ENCODE measurements around the gene MCL1.
"Not testable (repeated sequence)": the region's sequence is repeated elsewhere in the genome, so short reads cannot be mapped to it uniquely, and the experiment has no call there.

The MCL1 gene

GRCh38 chr1:150579110-150579944, at the start of gene MCL1:
Gene MCL1, minus strand, starts transcription at chr1:150579610. Its CDS starts 80 bp downstream, at chr1:150579530.
- Histone ChIP-seq H3K4me3 (ENCODE audit: low read depth, low read length) (peak within 1 kb of the TSS; percentile 89), H3K36me3 (ENCODE audit: control insufficient read depth, insufficient read depth, low read length) (peaks cover 46% of the 10 kb centered on the region), H3K9ac (ENCODE audit: low read depth, low read length) (peak within 1 kb of the TSS; percentile 98), H3K27me3 (ENCODE audit: control insufficient read depth, insufficient read depth, low read length) (no peaks in the 10 kb centered on the region), H3K4me1 (ENCODE audit: control insufficient read depth, insufficient read depth, low read length) (peaks cover 30% of the 10 kb centered on the region), H3K27ac (ENCODE audit: low read depth, low read length) (peak within 1 kb of the TSS; percentile 100), H3K9me3 (ENCODE audit: control insufficient read depth, insufficient read depth, low read length) (no peaks in the 10 kb centered on the region)

GRCh38 chr1:150628766-150629114, 49.3 kb upstream of the MCL1 start:
- H3K4me1 ChIP-seq (ENCODE audit: control insufficient read depth, insufficient read depth, low read length) = peaks cover 24% of the 10 kb centered on the region
- peak overlapping the region; percentile 75 for H3K9ac ChIP-seq (ENCODE audit: low read depth, low read length)
- no peaks in the 10 kb centered on the region for H3K27me3 ChIP-seq (ENCODE audit: control insufficient read depth, insufficient read depth, low read length)
- peak overlapping the region; percentile 95 for H3K27ac ChIP-seq (ENCODE audit: low read depth, low read length)
- H3K4me3 ChIP-seq (ENCODE audit: low read depth, low read length) = peak overlapping the region; percentile 92
- H3K9me3 ChIP-seq (ENCODE audit: control insufficient read depth, insufficient read depth, low read length) = no peaks in the 10 kb centered on the region
- peaks cover 43% of the 10 kb centered on the region for H3K36me3 ChIP-seq (ENCODE audit: control insufficient read depth, insufficient read depth, low read length)

DNA sequence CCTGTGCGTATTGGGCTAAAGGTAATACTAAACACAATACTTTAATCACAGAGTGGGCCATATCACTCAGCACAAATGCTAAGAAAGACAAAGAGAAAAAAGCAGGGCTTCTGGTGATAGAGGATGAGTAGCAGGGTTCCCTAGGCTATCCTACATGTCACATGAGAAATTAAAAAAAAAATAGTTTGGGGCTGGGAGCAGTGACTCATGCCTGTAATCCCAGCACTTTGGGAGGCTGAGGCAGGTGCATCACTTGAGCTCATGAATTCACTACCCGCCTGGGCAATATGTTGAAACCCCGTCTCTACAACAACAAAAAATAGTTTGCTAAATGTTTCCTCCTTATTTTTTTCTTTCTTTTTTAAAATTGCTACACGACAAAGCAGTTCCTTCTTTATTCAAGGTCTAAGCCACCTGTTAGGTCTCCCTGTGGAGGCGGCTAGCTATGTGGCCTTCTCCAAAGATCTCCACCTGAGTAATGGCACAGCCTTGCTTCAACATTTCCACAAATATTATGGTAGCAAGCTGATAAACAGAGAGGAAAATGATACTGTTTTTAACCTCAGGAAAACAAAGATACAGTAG, 48.5 kb upstream of the MCL1 start:
- Histone ChIP-seq H3K36me3 (ENCODE audit: control insufficient read depth, insufficient read depth, low read length) (peaks cover 52% of the 10 kb centered on the region), H3K9ac (ENCODE audit: low read depth, low read length) (peak overlapping the region; percentile 75), H3K4me1 (ENCODE audit: control insufficient read depth, insufficient read depth, low read length) (peaks cover 25% of the 10 kb centered on the region), H3K9me3 (ENCODE audit: control insufficient read depth, insufficient read depth, low read length) (no peaks in the 10 kb centered on the region), H3K27me3 (ENCODE audit: control insufficient read depth, insufficient read depth, low read length) (no peaks in the 10 kb centered on the region), H3K4me3 (ENCODE audit: low read depth, low read length) (peak overlapping the region; percentile 92), H3K27ac (ENCODE audit: low read depth, low read length) (peak overlapping the region; percentile 95)

DNA sequence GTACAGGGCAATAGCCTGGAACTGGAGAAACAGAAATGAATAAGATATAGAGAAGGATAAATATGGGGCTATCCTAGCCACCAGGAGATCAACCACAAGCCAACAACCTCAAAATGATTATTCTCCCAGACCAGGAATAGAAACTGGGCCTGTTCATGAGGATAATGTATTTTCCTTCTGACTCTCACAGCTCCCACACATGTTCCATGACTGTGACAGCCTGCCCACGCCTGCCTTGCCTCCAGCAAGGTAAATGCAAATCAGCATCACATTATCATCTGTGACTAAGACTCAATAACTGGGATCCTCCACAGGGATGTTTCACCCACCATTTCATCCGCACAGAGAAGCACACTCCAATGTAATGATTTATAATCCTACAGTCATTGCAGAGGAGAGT, 46.7 kb upstream of the MCL1 start:
- H3K4me1 ChIP-seq (ENCODE audit: control insufficient read depth, insufficient read depth, low read length) = peaks cover 24% of the 10 kb centered on the region
- H3K4me3 ChIP-seq (ENCODE audit: low read depth, low read length) = no peak overlapping the region
- no peak overlapping the region for H3K27ac ChIP-seq (ENCODE audit: low read depth, low read length)
- H3K9me3 ChIP-seq (ENCODE audit: control insufficient read depth, insufficient read depth, low read length) = no peaks in the 10 kb centered on the region
- no peak overlapping the region for H3K9ac ChIP-seq (ENCODE audit: low read depth, low read length)
- peaks cover 68% of the 10 kb centered on the region for H3K36me3 ChIP-seq (ENCODE audit: control insufficient read depth, insufficient read depth, low read length)
- no peaks in the 10 kb centered on the region for H3K27me3 ChIP-seq (ENCODE audit: control insufficient read depth, insufficient read depth, low read length)

DNA sequence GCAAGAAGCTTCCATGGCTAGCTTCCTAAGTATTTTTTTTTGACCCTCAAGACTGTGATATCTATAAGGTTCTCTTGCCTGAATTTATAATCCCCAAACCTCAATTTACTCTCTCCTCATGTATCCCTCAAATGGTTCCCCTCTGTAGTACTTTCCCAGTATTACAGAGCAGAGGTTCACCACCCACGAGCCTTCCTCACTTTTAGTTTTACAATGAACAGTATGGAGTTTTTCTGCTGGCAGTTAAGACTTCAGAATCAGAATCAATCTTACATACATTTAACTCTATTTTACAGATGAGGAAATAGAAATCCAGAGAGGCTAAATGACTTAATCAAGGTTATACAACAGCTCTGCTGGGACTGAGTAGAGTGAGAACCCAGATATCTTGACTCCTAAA, 45.1 kb upstream of the MCL1 start:
- not testable (repeated sequence) for H3K27ac ChIP-seq (ENCODE audit: low read depth, low read length); H3K9ac ChIP-seq (ENCODE audit: low read depth, low read length); H3K27me3 ChIP-seq (ENCODE audit: control insufficient read depth, insufficient read depth, low read length); H3K4me3 ChIP-seq (ENCODE audit: low read depth, low read length); H3K9me3 ChIP-seq (ENCODE audit: control insufficient read depth, insufficient read depth, low read length)
- peaks cover 23% of the 10 kb centered on the region for H3K4me1 ChIP-seq (ENCODE audit: control insufficient read depth, insufficient read depth, low read length)
- H3K36me3 ChIP-seq (ENCODE audit: control insufficient read depth, insufficient read depth, low read length) = peaks cover 84% of the 10 kb centered on the region

- not testable (repeated sequence) for H3K4me3 ChIP-seq (ENCODE audit: low read depth, low read length); H3K9me3 ChIP-seq (ENCODE audit: control insufficient read depth, insufficient read depth, low read length); H3K9ac ChIP-seq (ENCODE audit: low read depth, low read length); H3K27ac ChIP-seq (ENCODE audit: low read depth, low read length); H3K27me3 ChIP-seq (ENCODE audit: control insufficient read depth, insufficient read depth, low read length)
- Histone ChIP-seq H3K36me3 (ENCODE audit: control insufficient read depth, insufficient read depth, low read length) (peaks cover 88% of the 10 kb centered on the region), H3K4me1 (ENCODE audit: control insufficient read depth, insufficient read depth, low read length) (peaks cover 23% of the 10 kb centered on the region)
Measured at GRCh38 chr1:150624134-150624533, 44.7 kb upstream of the MCL1 start.

DNA sequence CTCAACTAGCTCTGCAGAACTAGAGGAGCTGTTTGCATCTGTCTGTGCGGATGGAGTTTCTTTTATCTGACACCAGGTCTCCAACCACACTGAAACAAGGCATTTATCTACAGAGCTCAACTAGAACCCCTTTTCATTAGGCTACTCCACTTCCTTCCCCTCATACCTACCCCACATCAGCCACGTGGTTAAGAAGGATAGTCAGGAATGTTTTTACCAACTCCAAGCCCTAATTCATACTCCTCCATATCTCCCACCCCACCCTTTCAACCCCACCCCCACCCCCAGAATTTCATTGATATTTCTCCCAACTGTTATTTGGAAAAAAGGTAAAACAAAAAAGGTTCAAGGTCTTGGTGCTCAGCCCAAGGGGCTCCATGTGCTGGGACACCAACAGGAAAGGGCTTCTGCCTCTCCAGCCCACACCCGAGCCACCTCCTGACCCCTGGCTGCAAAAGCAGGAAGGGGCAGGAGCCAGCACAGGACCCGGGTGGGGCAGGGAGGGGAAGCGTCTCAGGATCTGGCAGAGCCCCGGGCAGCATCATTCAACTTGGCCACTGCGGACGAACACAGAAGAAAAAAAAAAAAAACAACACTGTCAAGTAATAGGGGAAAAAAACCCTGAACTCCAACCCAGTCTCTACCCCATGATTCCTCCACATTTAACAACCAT, 43.0 kb upstream of the MCL1 start:
- Histone ChIP-seq H3K9ac (ENCODE audit: low read depth, low read length) (no peak overlapping the region), H3K4me1 (ENCODE audit: control insufficient read depth, insufficient read depth, low read length) (peaks cover 13% of the 10 kb centered on the region; the same call in 1 of the 2 replicates), H3K9me3 (ENCODE audit: control insufficient read depth, insufficient read depth, low read length) (no peaks in the 10 kb centered on the region), H3K4me3 (ENCODE audit: low read depth, low read length) (no peak overlapping the region), H3K36me3 (ENCODE audit: control insufficient read depth, insufficient read depth, low read length) (peaks cover 90% of the 10 kb centered on the region), H3K27ac (ENCODE audit: low read depth, low read length) (peak overlapping the region; percentile 39), H3K27me3 (ENCODE audit: control insufficient read depth, insufficient read depth, low read length) (no peaks in the 10 kb centered on the region)

- no peak overlapping the region for H3K9ac ChIP-seq (ENCODE audit: low read depth, low read length)
- peak overlapping the region; percentile 39 for H3K27ac ChIP-seq (ENCODE audit: low read depth, low read length)
- no peaks in the 10 kb centered on the region for H3K9me3 ChIP-seq (ENCODE audit: control insufficient read depth, insufficient read depth, low read length)
- peaks cover 89% of the 10 kb centered on the region for H3K36me3 ChIP-seq (ENCODE audit: control insufficient read depth, insufficient read depth, low read length)
- H3K4me1 ChIP-seq (ENCODE audit: control insufficient read depth, insufficient read depth, low read length) = peaks cover 13% of the 10 kb centered on the region; the same call in 1 of the 2 replicates
- no peak overlapping the region for H3K4me3 ChIP-seq (ENCODE audit: low read depth, low read length)
- H3K27me3 ChIP-seq (ENCODE audit: control insufficient read depth, insufficient read depth, low read length) = no peaks in the 10 kb centered on the region
Measured at GRCh38 chr1:150621497-150622302, 42.3 kb upstream of the MCL1 start.

DNA sequence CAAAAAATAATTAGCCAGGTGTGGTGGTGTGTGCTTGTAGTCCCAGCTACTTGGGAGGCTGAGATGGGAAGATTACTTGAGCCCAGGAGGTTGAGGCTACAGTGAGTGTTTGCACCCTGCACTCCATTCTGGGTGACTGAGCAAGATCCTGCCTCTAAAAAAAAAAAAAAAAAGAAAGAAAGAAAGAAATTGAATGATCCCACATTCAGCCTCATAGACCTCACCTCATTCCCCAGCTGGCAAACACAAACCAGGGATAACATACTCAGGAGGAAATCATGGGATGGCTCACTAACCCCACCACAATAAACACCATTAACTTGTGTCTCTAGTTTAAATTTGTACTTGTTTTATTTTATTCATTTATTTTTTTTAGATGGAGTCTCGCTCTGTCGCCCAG, 41.5 kb upstream of the MCL1 start:
- Histone ChIP-seq H3K4me1 (ENCODE audit: control insufficient read depth, insufficient read depth, low read length) (peaks cover 13% of the 10 kb centered on the region; the same call in 1 of the 2 replicates), H3K9me3 (ENCODE audit: control insufficient read depth, insufficient read depth, low read length) (no peaks in the 10 kb centered on the region), H3K9ac (ENCODE audit: low read depth, low read length) (no peak overlapping the region), H3K27me3 (ENCODE audit: control insufficient read depth, insufficient read depth, low read length) (no peaks in the 10 kb centered on the region), H3K4me3 (ENCODE audit: low read depth, low read length) (no peak overlapping the region), H3K27ac (ENCODE audit: low read depth, low read length) (no peak overlapping the region), H3K36me3 (ENCODE audit: control insufficient read depth, insufficient read depth, low read length) (peaks cover 88% of the 10 kb centered on the region)

- H3K4me1 ChIP-seq (ENCODE audit: control insufficient read depth, insufficient read depth, low read length) = peaks cover 13% of the 10 kb centered on the region; the same call in 1 of the 2 replicates
- no peaks in the 10 kb centered on the region for H3K27me3 ChIP-seq (ENCODE audit: control insufficient read depth, insufficient read depth, low read length)
- no peak overlapping the region for H3K4me3 ChIP-seq (ENCODE audit: low read depth, low read length)
- H3K36me3 ChIP-seq (ENCODE audit: control insufficient read depth, insufficient read depth, low read length) = peaks cover 86% of the 10 kb centered on the region
- no peak overlapping the region for H3K27ac ChIP-seq (ENCODE audit: low read depth, low read length)
- H3K9ac ChIP-seq (ENCODE audit: low read depth, low read length) = no peak overlapping the region
- H3K9me3 ChIP-seq (ENCODE audit: control insufficient read depth, insufficient read depth, low read length) = no peaks in the 10 kb centered on the region
Measured at GRCh38 chr1:150619576-150620509, 40.4 kb upstream of the MCL1 start.
